AG04449 (cell line): ENCODE results near the gene SCUBE2.

Source experiments
- CTCF ChIA-PET: fragments of 350-600 bp; formaldehyde crosslinking; extraction: SDS; loops from one replicate; lab custom pipeline; 2021; ENCODE audit warnings: antibody characterized with exemption; lab: Yijun Ruan, JAX
- POLR2A ChIA-PET: fragments of 400-600, 350-600 bp; formaldehyde crosslinking; extraction: SDS; loops from one replicate; lab custom pipeline; 2020; ENCODE audit warnings: antibody characterized with exemption, inconsistent platforms; lab: Yijun Ruan, JAX
- DNase-seq: peaks from one replicate; pipeline ENCODE4 v3.0.0-alpha.2; 2010; ENCODE audit warnings: low read depth, low spot score
- H3K4me3 ChIP-seq: 2 replicates; pipeline ENCODE4 v1.5.1; 2011; ENCODE audit warnings: low read depth, mild to moderate bottlenecking, control low read depth, low read length
- TF ChIP-seq, protein P1 (sequence below): IDR thresholded peaks from one replicate; pipeline ENCODE4 v1.5.1; 2011; ENCODE audit warnings: mild to moderate bottlenecking, moderate library complexity, low read length, control low read depth, inconsistent platforms; ENCODE audit not compliant: insufficient read depth; ENCODE audit errors: missing control alignments

SCUBE2 gene

DNA sequence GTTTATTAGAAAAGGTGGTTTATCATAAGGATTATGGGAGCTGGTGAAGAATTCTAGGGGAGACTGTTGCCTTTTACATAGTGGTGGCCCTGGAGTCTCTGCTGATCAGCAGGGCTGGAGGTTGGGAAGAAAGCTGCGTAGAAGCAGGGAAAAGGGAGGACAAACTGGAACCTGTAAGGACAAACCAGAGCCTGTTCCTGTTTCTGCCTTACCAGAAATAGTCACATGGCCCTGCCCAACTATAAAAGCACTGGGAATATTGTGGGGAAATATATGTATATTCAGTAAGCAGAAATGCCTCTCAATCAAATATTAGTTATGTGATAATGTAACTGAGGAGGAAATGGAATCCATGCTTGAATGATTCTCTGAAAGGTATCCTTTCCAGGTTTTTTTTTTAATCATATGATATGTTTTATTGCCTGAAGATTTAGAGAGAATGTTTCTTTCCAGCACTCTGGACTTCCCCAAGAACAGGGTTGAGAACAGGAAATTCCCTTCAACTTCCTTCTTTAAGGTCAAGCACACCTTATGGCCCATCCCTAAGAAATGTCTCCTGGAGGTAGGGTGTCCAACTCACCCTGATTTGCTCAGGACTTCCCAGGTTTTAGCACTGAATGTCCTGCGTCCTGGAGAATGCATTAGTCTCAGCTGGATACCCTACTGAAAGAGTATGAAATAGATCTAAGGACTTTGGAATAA, 33.9 kb upstream of the SCUBE2 start:
- ChIA-PET POLR2A (no interaction called here), CTCF (interaction anchor here (5.5 kb wide), 1 partner anchor 13 kb away, joined by 30 read pairs; no protein-coding TSS in a partner anchor)
- DNase-seq = no peak
- TF ChIP-seq, protein P1, sequence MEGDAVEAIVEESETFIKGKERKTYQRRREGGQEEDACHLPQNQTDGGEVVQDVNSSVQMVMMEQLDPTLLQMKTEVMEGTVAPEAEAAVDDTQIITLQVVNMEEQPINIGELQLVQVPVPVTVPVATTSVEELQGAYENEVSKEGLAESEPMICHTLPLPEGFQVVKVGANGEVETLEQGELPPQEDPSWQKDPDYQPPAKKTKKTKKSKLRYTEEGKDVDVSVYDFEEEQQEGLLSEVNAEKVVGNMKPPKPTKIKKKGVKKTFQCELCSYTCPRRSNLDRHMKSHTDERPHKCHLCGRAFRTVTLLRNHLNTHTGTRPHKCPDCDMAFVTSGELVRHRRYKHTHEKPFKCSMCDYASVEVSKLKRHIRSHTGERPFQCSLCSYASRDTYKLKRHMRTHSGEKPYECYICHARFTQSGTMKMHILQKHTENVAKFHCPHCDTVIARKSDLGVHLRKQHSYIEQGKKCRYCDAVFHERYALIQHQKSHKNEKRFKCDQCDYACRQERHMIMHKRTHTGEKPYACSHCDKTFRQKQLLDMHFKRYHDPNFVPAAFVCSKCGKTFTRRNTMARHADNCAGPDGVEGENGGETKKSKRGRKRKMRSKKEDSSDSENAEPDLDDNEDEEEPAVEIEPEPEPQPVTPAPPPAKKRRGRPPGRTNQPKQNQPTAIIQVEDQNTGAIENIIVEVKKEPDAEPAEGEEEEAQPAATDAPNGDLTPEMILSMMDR = no peak
- H3K4me3 ChIP-seq = no peak overlapping the region

DNA sequence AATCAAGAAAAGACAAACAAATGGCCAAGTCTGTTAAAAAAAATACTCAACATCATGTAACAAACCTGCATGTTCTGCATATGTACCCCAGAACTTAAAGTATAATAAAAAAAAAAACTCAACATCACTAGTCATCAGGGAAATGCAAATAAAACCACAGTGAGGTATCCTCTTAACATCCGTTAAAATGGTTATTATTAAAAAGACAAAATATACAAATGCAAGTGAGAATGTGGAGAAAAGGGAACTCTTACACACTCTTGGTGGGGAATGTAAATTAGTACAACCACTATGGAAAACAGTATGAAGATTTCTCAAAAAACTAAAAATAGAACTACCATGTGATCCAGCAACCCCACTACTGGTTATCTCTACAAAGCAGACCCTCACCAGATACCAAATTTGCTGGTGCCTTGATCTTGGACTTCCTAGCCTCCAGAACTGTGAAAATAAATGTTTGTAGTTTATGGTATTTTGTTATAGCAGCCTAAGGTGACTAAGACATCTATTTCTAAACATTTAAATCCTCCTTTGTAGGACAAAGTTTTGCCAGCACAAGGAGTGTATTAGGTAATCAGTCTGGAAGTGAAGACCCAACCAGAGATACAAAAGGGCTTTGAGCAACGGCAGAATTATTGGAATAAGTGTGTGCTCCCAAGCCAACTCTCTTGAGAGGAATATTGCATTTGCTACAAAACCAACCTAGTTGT, 32.4 kb upstream of the SCUBE2 start:
- no peak for DNase-seq
- no peak overlapping the region for H3K4me3 ChIP-seq
- CTCF ChIA-PET = interaction anchor here (5.5 kb wide), 1 partner anchor 14 kb away, joined by 30 read pairs; no protein-coding TSS in a partner anchor
- POLR2A ChIA-PET = no interaction called here
- TF ChIP-seq, protein P1 = no peak

DNA sequence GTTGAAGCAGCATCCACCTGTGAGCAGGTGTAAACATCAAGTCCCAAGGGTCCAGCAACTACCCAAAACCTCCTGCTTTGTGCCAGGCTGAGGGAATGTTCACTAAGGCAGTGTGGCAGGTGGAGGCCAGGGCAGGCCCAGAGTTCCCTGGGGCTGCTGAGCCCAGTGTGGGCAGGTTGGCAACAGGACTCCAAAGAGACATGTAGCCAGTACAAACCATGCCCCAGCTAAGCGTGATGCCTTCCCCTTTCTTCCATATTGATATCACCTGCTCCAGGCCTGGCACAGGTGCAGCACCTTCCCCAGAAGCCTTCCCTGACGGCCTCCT, 30.0 kb upstream of the SCUBE2 start:
- TF ChIP-seq, protein P1 = no peak
- POLR2A ChIA-PET = no interaction called here
- no peak overlapping the region for H3K4me3 ChIP-seq

DNA sequence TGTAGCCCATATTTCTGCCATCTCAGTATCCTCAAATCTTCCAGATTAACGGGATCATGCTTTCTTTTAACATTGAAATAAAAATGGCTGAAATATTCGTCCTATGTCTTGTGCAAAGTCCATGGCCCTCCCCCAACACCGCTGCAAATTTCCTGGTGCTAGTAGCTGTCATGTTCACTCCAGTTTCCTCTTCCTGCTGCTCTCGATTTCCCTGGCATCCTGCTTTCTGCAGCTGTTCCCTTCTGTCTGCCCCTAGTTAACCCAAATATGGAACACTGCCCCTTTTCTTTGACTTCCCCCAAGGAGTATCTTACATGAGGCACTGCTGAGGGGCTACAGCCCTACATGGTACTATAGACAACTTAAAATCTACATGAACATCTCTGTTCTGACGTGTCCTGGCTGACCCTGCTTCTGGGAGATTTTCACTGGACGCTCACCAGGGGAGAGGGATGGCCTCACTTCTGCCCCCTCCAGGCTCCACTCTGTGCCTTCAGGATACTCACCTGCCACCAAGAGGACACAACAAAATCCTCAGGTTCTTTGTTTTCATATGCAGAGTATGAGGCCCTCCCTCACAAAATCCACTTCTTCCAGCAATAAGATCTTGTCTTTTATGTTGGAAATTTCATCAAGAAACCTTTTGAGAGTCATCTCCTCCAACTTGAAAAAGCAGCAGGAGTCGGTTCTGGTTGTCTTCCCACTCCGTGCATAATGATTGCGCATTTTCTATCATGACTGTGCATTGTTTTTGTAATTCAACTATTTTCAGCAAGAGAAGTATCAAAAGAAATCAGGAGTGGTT, 29.5 kb upstream of the SCUBE2 start:
- POLR2A ChIA-PET = no interaction called here
- no peak overlapping the region for H3K4me3 ChIP-seq
- CTCF ChIA-PET = interaction anchor here (1.0 to 5.5 kb wide), 3 partner anchors 10 to 17 kb away, joined by 3 to 30 read pairs (median 3); no protein-coding TSS in a partner anchor
- no peak for DNase-seq
- TF ChIP-seq, protein P1 = peak; percentile 14

More for the DNA sequence above, 30.0 kb upstream of the SCUBE2 start:
- no peak for DNase-seq
- CTCF ChIA-PET = interaction anchor here (5.5 kb wide), 1 partner anchor 17 kb away, joined by 30 read pairs; no protein-coding TSS in a partner anchor

DNA sequence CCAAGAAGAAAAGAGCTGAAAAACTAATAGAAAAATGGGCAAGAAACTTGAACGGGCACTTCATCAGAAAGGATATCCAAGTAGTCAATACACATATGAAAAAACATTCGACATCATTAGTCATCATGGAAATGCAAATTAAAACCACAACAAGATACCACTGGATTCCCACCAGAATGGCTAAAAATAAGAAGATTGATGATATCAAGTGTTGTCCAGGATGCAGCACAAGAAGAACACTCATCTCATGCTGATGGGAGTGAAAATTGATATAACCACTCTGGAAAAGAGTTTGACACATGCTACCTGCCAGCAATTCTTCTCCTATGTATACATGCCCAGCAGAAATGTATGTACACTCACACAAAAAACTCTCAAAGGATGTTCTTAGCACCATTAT, 26.9 kb upstream of the SCUBE2 start:
- no peak for DNase-seq
- CTCF ChIA-PET = interaction anchor here (0.9 to 2.9 kb wide), 2 partner anchors 20 to 103 kb away, joined by 3 to 13 read pairs; no protein-coding TSS in a partner anchor
- POLR2A ChIA-PET = no interaction called here
- TF ChIP-seq, protein P1 = no peak
- no peak overlapping the region for H3K4me3 ChIP-seq
